Heart left ventricle (tissue), 13 donors: ENCODE data around the gene PNPLA1.

Experiments used
- POLR2A ChIP-seq, 2 donors: fragments of 450-650 bp; IDR thresholded peaks; one replicate each; pipeline ENCODE4 v1.6.1; 2017; ENCODE audit warnings: antibody characterized with exemption in 2 of 2, mild to moderate bottlenecking in 2 of 2, moderate library complexity in 2 of 2
- TF ChIP-seq, protein P1 (sequence below), 12 donors: fragments of 200-600 bp; sonication (generic) in 4 of 12; IDR thresholded peaks; one replicate each; pipeline versions ENCODE4 v1.5.0 to v1.8.0; 2018 to 2022; ENCODE audit warnings: antibody characterized with exemption in 12 of 12, mild to moderate bottlenecking in 5 of 12
- donor health status: ischemic (EF 13 %, LVEDD 7.1; RV severe dilation, severe dysfunction).
- donor health status: DM: no; HTN: yes; CAD: no.
- donor health status: DM: no; HTN: no; CAD: no.
- donor health status: ischemic (EF 25% LVEDD 6.9; RV normal size, moderate dysfunction).
- donor health status: ischemic (EF 25% LVEDD 5.7; RV mildly dilated, moderate dysfunction).
- donor health status: ischemic (EF 35%, LVEDD 5.7; RV mildly dilated, moderate dysfunction).
- donor health status: nonischemic (EF 11% LVEDD 7.7; RV severe dilation, severe dysfunction).
- donor health status: DM: yes; HTN: yes; CAD: no.
- donor health status: PGD.
- donor health status: ischemic (EF 29% LVEDD 5.4; RV normal size, mild dysfunction).
- donor health status: nonischemic (EF 23%, LVEDD 6.1; RV moderate dilation, normal function).

DNA sequence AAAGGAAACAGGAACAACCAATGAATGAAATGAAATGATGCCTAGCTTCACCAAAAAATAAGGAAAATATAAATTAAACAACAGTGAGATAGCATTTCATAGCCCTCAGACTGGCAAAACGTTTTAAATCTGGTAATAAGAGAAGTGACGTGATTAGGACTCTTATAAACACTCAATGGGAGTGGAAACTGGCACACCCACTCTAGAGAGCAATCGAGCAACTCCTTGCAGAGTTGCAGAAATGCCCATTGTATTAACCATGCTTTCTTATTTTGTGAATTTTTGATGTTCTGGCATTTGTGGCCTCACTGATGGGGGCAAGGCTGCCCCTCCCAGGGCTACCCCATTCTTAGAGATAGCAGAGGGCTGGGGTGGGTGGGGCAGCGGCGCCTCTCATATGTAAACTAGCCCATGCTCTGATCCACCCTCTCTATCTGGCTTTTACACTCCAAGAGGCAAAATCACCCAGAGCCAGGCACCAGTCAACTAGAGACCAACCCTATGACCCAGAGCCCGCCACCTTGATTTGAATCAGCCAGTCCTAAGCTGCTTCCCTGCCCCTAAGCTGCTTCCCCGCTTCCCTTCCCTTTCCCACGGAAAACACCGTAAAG, 6.4 kb upstream of the PNPLA1 start:
- TF ChIP-seq, protein P1, sequence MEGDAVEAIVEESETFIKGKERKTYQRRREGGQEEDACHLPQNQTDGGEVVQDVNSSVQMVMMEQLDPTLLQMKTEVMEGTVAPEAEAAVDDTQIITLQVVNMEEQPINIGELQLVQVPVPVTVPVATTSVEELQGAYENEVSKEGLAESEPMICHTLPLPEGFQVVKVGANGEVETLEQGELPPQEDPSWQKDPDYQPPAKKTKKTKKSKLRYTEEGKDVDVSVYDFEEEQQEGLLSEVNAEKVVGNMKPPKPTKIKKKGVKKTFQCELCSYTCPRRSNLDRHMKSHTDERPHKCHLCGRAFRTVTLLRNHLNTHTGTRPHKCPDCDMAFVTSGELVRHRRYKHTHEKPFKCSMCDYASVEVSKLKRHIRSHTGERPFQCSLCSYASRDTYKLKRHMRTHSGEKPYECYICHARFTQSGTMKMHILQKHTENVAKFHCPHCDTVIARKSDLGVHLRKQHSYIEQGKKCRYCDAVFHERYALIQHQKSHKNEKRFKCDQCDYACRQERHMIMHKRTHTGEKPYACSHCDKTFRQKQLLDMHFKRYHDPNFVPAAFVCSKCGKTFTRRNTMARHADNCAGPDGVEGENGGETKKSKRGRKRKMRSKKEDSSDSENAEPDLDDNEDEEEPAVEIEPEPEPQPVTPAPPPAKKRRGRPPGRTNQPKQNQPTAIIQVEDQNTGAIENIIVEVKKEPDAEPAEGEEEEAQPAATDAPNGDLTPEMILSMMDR (IDR thresholded peaks at IDR 0.05): no peak
- TF ChIP-seq POLR2A (IDR thresholded peaks at IDR 0.05): no peak
